Measurements from ENCODE around the gene ROCK2. TPM values are rescaled to one million over a fixed set of nuclear protein-coding genes. Genes with fewer than 3 reads are reported as not detected.

ROCK2 gene
- polyA plus RNA-seq, 1 experiment = 6.0 TPM

- TF ChIP-seq CTCF (IDR thresholded peaks at IDR 0.05; ENCODE audit: insufficient read depth, low read depth, low read length) = no peak
- Histone ChIP-seq H3K36me3 (ENCODE audit: control insufficient read depth, insufficient read depth, low read length) (no peaks in the 10 kb centered on the region), H3K27me3 (ENCODE audit: control insufficient read depth, insufficient read depth, low read length) (no peaks in the 10 kb centered on the region), H3K4me3 (ENCODE audit: low read depth, low read length) (no peak overlapping the region)
- POLR2A ChIA-PET = interaction anchor here (0.6 to 1.8 kb wide), 4 partner anchors 12 to 1431 kb away, joined by 3 to 12 read pairs (median 5); partner anchors contain the start of gene ROCK2
- CTCF ChIA-PET = interaction anchor here (0.6 to 1.3 kb wide), 4 partner anchors 13 to 55 kb away, joined by 3 to 5 read pairs (median 3); no protein-coding TSS in a partner anchor
- no peak for DNase-seq (ENCODE audit: low read depth)
Measured at GRCh38 chr2:11375025-11375688, 30.7 kb upstream of the ROCK2 start.

GRCh38 chr2:11373096-11373495 lies 28.7 kb upstream of the ROCK2 start:
- Histone ChIP-seq H3K4me3 (ENCODE audit: low read depth, low read length) (no peak overlapping the region), H3K36me3 (ENCODE audit: control insufficient read depth, insufficient read depth, low read length) (no peaks in the 10 kb centered on the region), H3K27me3 (ENCODE audit: control insufficient read depth, insufficient read depth, low read length) (no peaks in the 10 kb centered on the region)
- no peak for TF ChIP-seq CTCF (IDR thresholded peaks at IDR 0.05; ENCODE audit: insufficient read depth, low read depth, low read length)
- no peak for DNase-seq (ENCODE audit: low read depth)
- ChIA-PET POLR2A (interaction anchor here (0.7 kb wide), 1 partner anchor 330 kb away, joined by 4 read pairs; no protein-coding TSS in a partner anchor), CTCF (interaction anchor here (0.6 to 1.6 kb wide), 2 partner anchors 36 to 38 kb away, joined by 4 read pairs; no protein-coding TSS in a partner anchor)

GRCh38 chr2:11371092-11371937 lies 26.9 kb upstream of the ROCK2 start:
- DNase-seq (ENCODE audit: low read depth) = no peak
- Histone ChIP-seq H3K4me3 (ENCODE audit: low read depth, low read length) (no peak overlapping the region), H3K27me3 (ENCODE audit: control insufficient read depth, insufficient read depth, low read length) (no peaks in the 10 kb centered on the region), H3K36me3 (ENCODE audit: control insufficient read depth, insufficient read depth, low read length) (no peaks in the 10 kb centered on the region)
- CTCF ChIA-PET = interaction anchor here (0.5 kb wide), 1 partner anchor 9 kb away, joined by 3 read pairs; no protein-coding TSS in a partner anchor
- TF ChIP-seq CTCF (IDR thresholded peaks at IDR 0.05; ENCODE audit: insufficient read depth, low read depth, low read length) = no peak
- POLR2A ChIA-PET = no interaction called here

- Histone ChIP-seq H3K27me3 (ENCODE audit: control insufficient read depth, insufficient read depth, low read length) (no peaks in the 10 kb centered on the region), H3K4me3 (ENCODE audit: low read depth, low read length) (no peak overlapping the region), H3K36me3 (ENCODE audit: control insufficient read depth, insufficient read depth, low read length) (no peaks in the 10 kb centered on the region)
- ChIA-PET POLR2A (no interaction called here), CTCF (no interaction called here)
- no peak for TF ChIP-seq CTCF (IDR thresholded peaks at IDR 0.05; ENCODE audit: insufficient read depth, low read depth, low read length)
- no peak for DNase-seq (ENCODE audit: low read depth)
Measured at GRCh38 chr2:11370377-11371091, 26.1 kb upstream of the ROCK2 start.
